Measurements from ENCODE around the gene E2F8.

DNA sequence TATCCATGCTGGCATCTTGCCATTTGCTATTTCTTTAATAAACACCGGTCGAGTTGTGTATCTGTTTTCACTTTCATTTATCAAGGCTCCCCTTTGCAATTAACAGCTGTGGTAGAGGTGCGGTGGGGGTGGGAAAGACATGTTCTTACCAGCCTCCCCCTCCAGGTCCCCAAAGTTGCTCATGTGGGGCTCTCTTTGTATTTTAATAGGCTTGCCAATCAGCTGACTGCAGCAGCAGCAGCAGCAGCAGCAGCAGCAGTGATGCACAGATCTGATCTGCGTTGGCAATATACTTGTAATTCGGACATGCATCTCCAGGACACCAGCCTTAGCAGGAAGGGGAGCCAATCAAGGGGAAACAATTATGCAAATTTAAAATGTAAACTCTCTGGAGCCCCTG, 40.3 kb upstream of the E2F8 start:
- no peak for TF ChIP-seq POLR2A (IDR thresholded peaks at IDR 0.05)
- TF ChIP-seq, protein P1, sequence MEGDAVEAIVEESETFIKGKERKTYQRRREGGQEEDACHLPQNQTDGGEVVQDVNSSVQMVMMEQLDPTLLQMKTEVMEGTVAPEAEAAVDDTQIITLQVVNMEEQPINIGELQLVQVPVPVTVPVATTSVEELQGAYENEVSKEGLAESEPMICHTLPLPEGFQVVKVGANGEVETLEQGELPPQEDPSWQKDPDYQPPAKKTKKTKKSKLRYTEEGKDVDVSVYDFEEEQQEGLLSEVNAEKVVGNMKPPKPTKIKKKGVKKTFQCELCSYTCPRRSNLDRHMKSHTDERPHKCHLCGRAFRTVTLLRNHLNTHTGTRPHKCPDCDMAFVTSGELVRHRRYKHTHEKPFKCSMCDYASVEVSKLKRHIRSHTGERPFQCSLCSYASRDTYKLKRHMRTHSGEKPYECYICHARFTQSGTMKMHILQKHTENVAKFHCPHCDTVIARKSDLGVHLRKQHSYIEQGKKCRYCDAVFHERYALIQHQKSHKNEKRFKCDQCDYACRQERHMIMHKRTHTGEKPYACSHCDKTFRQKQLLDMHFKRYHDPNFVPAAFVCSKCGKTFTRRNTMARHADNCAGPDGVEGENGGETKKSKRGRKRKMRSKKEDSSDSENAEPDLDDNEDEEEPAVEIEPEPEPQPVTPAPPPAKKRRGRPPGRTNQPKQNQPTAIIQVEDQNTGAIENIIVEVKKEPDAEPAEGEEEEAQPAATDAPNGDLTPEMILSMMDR (IDR thresholded peaks at IDR 0.05): no peak

Data from prostate gland (tissue), 2 donors.